OCI-LY7 (cell line): ENCODE measurements around the gene HOOK2. TPM values are rescaled to one million over a fixed set of nuclear protein-coding genes. Genes with fewer than 3 reads are reported as not detected.

Experiments used
- BruUV-seq: library from RNA; stranded (reverse); fragments of 400-500 nt; replicated peaks from 2 replicates; lab custom pipeline; 2021; lab: Mats Ljungman, UMichigan
- CTCF ChIA-PET: fragments of 300-600 bp; sonication (Branson Sonifier 250); formaldehyde crosslinking; loops from one replicate; lab custom pipeline; 2022; ENCODE audit warnings: antibody characterized with exemption; ENCODE audit not compliant: unreplicated experiment; lab: Charles Lee
- POLR2A ChIA-PET: fragments of 300-600 bp; sonication (Branson Sonifier 250); formaldehyde crosslinking; loops from one replicate; lab custom pipeline; 2022; ENCODE audit warnings: antibody characterized with exemption; lab: Charles Lee
- DNase-seq: peaks from one replicate; pipeline ENCODE4 v3.0.0-alpha.2; 2015; ENCODE audit warnings: low spot score
- H2AFZ ChIP-seq: fragments of 200-600 bp; sonication (generic), shearing (Covaris generic); 2 replicates; pipeline ENCODE4 v1.6.1; 2014; ENCODE audit warnings: mild to moderate bottlenecking, antibody characterized with exemption, low read length, moderate library complexity
- H3K27ac ChIP-seq: fragments of 200-600 bp; sonication (generic); 2 replicates; pipeline ENCODE4 v1.5.1; 2014; ENCODE audit warnings: mixed run types, low read depth, mild to moderate bottlenecking, moderate library complexity, low read length, inconsistent platforms; ENCODE audit not compliant: poor library complexity, severe bottlenecking
- H3K36me3 ChIP-seq: fragments of 200-600 bp; sonication (generic); 2 replicates; pipeline ENCODE4 v1.6.1; 2014; ENCODE audit warnings: mild to moderate bottlenecking, antibody characterized with exemption, low read length, moderate library complexity, mixed read lengths; ENCODE audit not compliant: insufficient read depth
- H3K4me1 ChIP-seq: fragments of 200-600 bp; sonication (generic); 2 replicates; pipeline ENCODE4 v1.5.1; 2014; ENCODE audit warnings: mild to moderate bottlenecking, low read length; ENCODE audit not compliant: insufficient read depth, poor library complexity, severe bottlenecking
- H3K4me2 ChIP-seq: fragments of 200-600 bp; sonication (generic); 2 replicates; pipeline ENCODE4 v1.6.1; 2014; ENCODE audit warnings: mild to moderate bottlenecking, low read length
- H3K4me3 ChIP-seq: fragments of 200-600 bp; sonication (generic); 2 replicates; pipeline ENCODE4 v1.5.1; 2014; ENCODE audit warnings: mild to moderate bottlenecking, low read depth, low read length; ENCODE audit not compliant: poor library complexity, severe bottlenecking
- H3K79me2 ChIP-seq: fragments of 200-600 bp; sonication (generic); 2 replicates; pipeline ENCODE4 v1.6.1; 2016; ENCODE audit warnings: low read depth, mild to moderate bottlenecking, low read length, moderate library complexity, mixed read lengths; ENCODE audit not compliant: insufficient read depth
- H3K9me2 ChIP-seq: fragments of 200-600 bp; sonication (generic); 2 replicates; pipeline ENCODE4 v1.6.1; 2016; ENCODE audit warnings: mild to moderate bottlenecking, low read length, mixed read lengths; ENCODE audit not compliant: insufficient read depth
- H3K9me3 ChIP-seq: fragments of 200-600 bp; sonication (generic); 2 replicates; pipeline ENCODE4 v1.6.1; 2014; ENCODE audit warnings: mild to moderate bottlenecking, mixed run types, low read length, mixed read lengths
- H4K20me1 ChIP-seq: fragments of 200-600 bp; sonication (generic); 2 replicates; pipeline ENCODE4 v1.6.1; 2014; ENCODE audit warnings: mild to moderate bottlenecking, antibody characterized with exemption, low read length, moderate library complexity, mixed read lengths; ENCODE audit not compliant: insufficient read depth
- EZH2phosphoT487 ChIP-seq: fragments of 200-600 bp; sonication (generic); IDR thresholded peaks from 2 replicates; pipeline ENCODE4 v1.6.1; 2018; ENCODE audit warnings: low read depth, borderline replicate concordance, mild to moderate bottlenecking, mixed run types, antibody characterized with exemption, low read length, moderate library complexity, mixed read lengths
- intact Hi-C: fragments of 100-400 bp; cut with micrococcal nuclease; formaldehyde crosslinking; loops from one replicate; pipeline ENCODE4 v1.10.0; 2022; ENCODE audit not compliant: unreplicated experiment
- total RNA-seq, 2 experiments: library from RNA; depleted of rRNA in 1 of 2; stranded (reverse); fragments of >200 nt in 1 of 2; shearing (Covaris generic) in 1 of 2; gene quantifications; 2 replicates each; pipeline ENCODE4 v1.2.3, GENCODE V29; 2014 to 2022
- TF ChIP-seq, protein P1 (sequence below): fragments of 200-600 bp; sonication (generic); conservative IDR thresholded peaks from 2 replicates; pipeline ENCODE4 v1.5.1; 2014; ENCODE audit warnings: mild to moderate bottlenecking, antibody characterized with exemption, low read length, moderate library complexity, mixed read lengths

Gene HOOK2
- total RNA-seq, 2 experiments from 2014 or later: 9.1 to 28.8 TPM

DNA sequence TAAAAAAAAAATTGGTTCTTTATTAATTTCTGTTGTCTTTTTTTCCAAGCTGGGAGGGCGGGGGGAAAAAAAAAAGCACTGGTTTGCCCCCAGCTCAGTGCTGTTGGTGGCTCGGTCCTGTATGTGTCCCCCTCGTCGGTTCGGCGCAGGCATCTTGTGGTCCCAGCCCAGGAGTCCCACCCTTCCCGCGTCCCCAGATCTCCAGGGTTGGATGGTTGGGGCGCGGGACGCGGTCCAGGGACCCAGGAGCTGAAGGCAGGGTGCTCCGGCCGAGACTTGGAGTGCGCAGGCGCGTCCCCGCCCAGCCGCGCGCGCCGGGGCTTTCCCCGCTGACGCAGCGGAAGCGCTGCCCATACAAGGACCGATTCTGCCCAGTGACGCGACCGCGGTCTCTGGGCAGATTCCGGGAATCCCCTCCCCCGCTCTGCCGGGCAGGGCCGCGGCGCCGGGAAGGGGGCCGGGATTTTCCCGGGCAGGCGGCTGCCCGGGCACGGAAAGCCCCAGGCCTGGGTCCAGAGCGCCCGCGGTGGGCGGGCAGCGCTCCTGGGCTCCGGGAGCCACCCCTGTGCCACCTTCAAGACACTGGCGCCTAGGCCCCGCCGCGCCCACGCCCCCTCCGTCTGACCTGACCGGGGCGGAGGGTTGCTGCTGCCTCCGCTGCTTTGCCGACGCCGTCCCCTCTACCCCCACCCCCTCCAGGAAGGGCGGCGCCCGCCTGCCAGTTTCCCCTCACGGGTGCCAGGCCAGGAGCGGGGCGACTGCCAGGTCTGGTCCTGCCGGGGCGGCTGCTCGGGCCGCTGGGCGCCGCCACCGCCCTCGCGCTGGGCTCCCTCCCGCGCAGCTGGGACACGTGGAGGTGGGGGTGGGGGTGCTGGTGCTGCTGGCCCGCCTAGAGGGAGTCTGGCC is 18.2 kb upstream of the HOOK2 start:
- ChIA-PET POLR2A (interaction anchor here (0.6 to 2.2 kb wide), 5 partner anchors 9 to 55 kb away, joined by 3 to 5 read pairs (median 4); partner anchors contain the start of gene THSD8), CTCF (interaction anchor here (0.6 to 2.8 kb wide), 4 partner anchors 10 to 99 kb away, joined by 3 to 20 read pairs (median 6); no protein-coding TSS in a partner anchor)
- Histone ChIP-seq H3K79me2 (peaks cover 8% of the 10 kb centered on the region), H3K4me1 (peaks cover 42% of the 10 kb centered on the region), H3K9me3 (no peaks in the 10 kb centered on the region), H3K4me2 (peak overlapping the region; percentile 95), H3K4me3 (peak overlapping the region; percentile 84), H3K27ac (peak overlapping the region; percentile 77), H3K36me3 (0 out of 2 replicates have a peak, but pooled peaks cover 3% of the 10 kb centered on the region), H3K9me2 (no peaks in the 10 kb centered on the region), H2AFZ (no peak overlapping the region), H4K20me1 (no peaks in the 10 kb centered on the region; the same call in 1 of the 2 replicates)
- DNase-seq: peak; percentile 91
- no peak for TF ChIP-seq EZH2phosphoT487
- TF ChIP-seq, protein P1, sequence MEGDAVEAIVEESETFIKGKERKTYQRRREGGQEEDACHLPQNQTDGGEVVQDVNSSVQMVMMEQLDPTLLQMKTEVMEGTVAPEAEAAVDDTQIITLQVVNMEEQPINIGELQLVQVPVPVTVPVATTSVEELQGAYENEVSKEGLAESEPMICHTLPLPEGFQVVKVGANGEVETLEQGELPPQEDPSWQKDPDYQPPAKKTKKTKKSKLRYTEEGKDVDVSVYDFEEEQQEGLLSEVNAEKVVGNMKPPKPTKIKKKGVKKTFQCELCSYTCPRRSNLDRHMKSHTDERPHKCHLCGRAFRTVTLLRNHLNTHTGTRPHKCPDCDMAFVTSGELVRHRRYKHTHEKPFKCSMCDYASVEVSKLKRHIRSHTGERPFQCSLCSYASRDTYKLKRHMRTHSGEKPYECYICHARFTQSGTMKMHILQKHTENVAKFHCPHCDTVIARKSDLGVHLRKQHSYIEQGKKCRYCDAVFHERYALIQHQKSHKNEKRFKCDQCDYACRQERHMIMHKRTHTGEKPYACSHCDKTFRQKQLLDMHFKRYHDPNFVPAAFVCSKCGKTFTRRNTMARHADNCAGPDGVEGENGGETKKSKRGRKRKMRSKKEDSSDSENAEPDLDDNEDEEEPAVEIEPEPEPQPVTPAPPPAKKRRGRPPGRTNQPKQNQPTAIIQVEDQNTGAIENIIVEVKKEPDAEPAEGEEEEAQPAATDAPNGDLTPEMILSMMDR: no peak
- intact Hi-C loops: loop anchor here (2.0 to 5.0 kb wide), 2 partner anchors 59 to 71 kb away; partner anchors contain the start of genes TNPO2 and TRIR
- no TSS peak for BruUV-seq

DNA sequence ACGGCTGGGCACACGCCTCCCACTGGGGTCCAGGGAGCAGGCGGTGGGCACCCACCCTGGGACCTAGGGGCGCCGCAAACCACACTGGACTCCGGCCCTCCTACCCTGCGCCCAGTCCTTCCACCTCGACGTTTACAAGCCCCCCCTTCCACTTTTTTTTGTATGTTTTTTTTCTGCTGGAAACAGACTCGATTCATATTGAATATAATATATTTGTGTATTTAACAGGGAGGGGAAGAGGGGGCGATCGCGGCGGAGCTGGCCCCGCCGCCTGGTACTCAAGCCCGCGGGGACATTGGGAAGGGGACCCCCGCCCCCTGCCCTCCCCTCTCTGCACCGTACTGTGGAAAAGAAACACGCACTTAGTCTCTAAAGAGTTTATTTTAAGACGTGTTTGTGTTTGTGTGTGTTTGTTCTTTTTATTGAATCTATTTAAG is 17.5 kb upstream of the HOOK2 start:
- peak overlapping the region; percentile 77 for H3K27ac ChIP-seq
- H3K79me2 ChIP-seq: peaks cover 8% of the 10 kb centered on the region
- ChIA-PET POLR2A (interaction anchor here (0.6 to 2.2 kb wide), 7 partner anchors 9 to 59 kb away, joined by 3 to 5 read pairs (median 3); partner anchors contain the start of genes RNASEH2A, THSD8 and TRIR), CTCF (interaction anchor here (0.6 to 2.8 kb wide), 4 partner anchors 9 to 1386 kb away, joined by 3 to 20 read pairs (median 3); no protein-coding TSS in a partner anchor)
- no peak overlapping the region; the same call in 1 of the 2 replicates for H2AFZ ChIP-seq
- H3K4me3 ChIP-seq: peak overlapping the region; percentile 84
- TF ChIP-seq, protein P1: no peak
- no peaks in the 10 kb centered on the region for H3K9me3 ChIP-seq
- H3K4me2 ChIP-seq: peak overlapping the region; percentile 95
- no peaks in the 10 kb centered on the region; the same call in 1 of the 2 replicates for H4K20me1 ChIP-seq
- H3K36me3 ChIP-seq: 0 out of 2 replicates have a peak, but pooled peaks cover 3% of the 10 kb centered on the region
- peaks cover 45% of the 10 kb centered on the region for H3K4me1 ChIP-seq
- no peaks in the 10 kb centered on the region for H3K9me2 ChIP-seq
- BruUV-seq: TSS peak; percentile 90
- intact Hi-C loops: loop anchor here (2.0 to 5.0 kb wide), 2 partner anchors 58 to 71 kb away; partner anchors contain the start of genes TNPO2 and TRIR
- DNase-seq: no peak
